Calu3 (cell line): ENCODE measurements around the gene ALK. TPM values are rescaled to one million over a fixed set of nuclear protein-coding genes. Genes with fewer than 3 reads are reported as not detected.
A peak's percentile ranks its signal among the peaks of the same experiment; 100 is the strongest.

Source experiments
- BruUV-seq: library from RNA; stranded (reverse); fragments of 400-500 nt; replicated peaks from 2 replicates; lab custom pipeline; 2021; lab: Mats Ljungman, UMichigan
- CTCF ChIA-PET: fragments of 300-600 bp; sonication (Branson Sonifier 250); formaldehyde crosslinking; loops from one replicate; lab custom pipeline; 2022; ENCODE audit warnings: antibody characterized with exemption; lab: Charles Lee
- DNase-seq: peaks from one replicate; pipeline ENCODE4 v3.0.0; 2022
- H3K27ac Mint-ChIP-seq: one replicate; pipeline ENCODE4 v1.8.0; 2022; ENCODE audit warnings: mixed read lengths; ENCODE audit not compliant: unreplicated experiment
- H3K27me3 Mint-ChIP-seq: one replicate; pipeline ENCODE4 v1.8.0; 2022; ENCODE audit warnings: mixed read lengths; ENCODE audit not compliant: unreplicated experiment
- H3K36me3 Mint-ChIP-seq: one replicate; pipeline ENCODE4 v1.8.0; 2022; ENCODE audit warnings: mild to moderate bottlenecking, moderate library complexity, mixed read lengths; ENCODE audit not compliant: insufficient read depth, unreplicated experiment
- H3K4me1 Mint-ChIP-seq: one replicate; pipeline ENCODE4 v1.8.0; 2022; ENCODE audit warnings: mild to moderate bottlenecking, low read depth, mixed read lengths; ENCODE audit not compliant: unreplicated experiment
- H3K4me3 Mint-ChIP-seq: one replicate; pipeline ENCODE4 v1.8.0; 2022; ENCODE audit warnings: mild to moderate bottlenecking, low read depth, moderate library complexity, mixed read lengths; ENCODE audit not compliant: unreplicated experiment
- H3K9me3 Mint-ChIP-seq: one replicate; pipeline ENCODE4 v1.8.0; 2022; ENCODE audit warnings: low read depth, mixed read lengths; ENCODE audit not compliant: unreplicated experiment
- CTCF ChIP-seq: fragments of 200-600 bp; IDR thresholded peaks from one replicate; pipeline ENCODE4 v1.8.0; 2022; ENCODE audit warnings: antibody characterized with exemption; ENCODE audit not compliant: unreplicated experiment
- intact Hi-C: fragments of 100-400 bp; cut with micrococcal nuclease; formaldehyde crosslinking; loops from one replicate; pipeline ENCODE4 v1.10.0; 2022; ENCODE audit not compliant: unreplicated experiment
- total RNA-seq: library from RNA; stranded (reverse); gene quantifications from 2 replicates; pipeline ENCODE4 v1.2.3, GENCODE V29; 2022

The ALK gene
- total RNA-seq, 1 experiment from 2014 or later = not detected

GRCh38 chr2:29881089-29881730 is 40.2 kb downstream of the ALK start:
- Mint-ChIP-seq H3K27ac (no peak overlapping the region), H3K4me3 (no peak overlapping the region), H3K36me3 (no peaks in the 10 kb centered on the region), H3K9me3 (peaks cover 3% of the 10 kb centered on the region), H3K27me3 (peaks cover 15% of the 10 kb centered on the region), H3K4me1 (peaks cover 17% of the 10 kb centered on the region)
- CTCF ChIA-PET = no interaction called here
- intact Hi-C loops = no loop called here
- no peak for DNase-seq
- no peak for TF ChIP-seq CTCF
- BruUV-seq = no TSS peak

DNA sequence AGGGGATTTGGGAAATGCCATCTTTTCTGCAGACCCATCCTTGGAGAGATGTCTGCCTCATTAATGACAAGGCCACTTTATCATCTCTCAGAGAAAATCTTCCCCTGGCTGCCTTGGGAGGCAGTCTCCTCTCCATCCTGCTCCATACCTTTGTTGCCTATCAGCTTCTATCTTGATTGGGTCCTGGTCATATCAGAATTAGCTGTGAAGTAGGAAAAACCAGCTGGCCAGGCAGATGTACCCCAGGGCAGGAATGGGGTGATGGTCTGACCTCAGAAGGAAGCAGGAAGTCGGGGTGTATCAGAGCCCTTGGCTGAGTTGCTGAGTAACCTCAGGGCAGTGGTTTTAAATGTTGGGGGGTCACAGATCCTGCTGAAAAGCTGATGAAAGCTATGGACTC is 41.3 kb downstream of the ALK start:
- no peak for DNase-seq
- no TSS peak for BruUV-seq
- Mint-ChIP-seq H3K4me1 (peaks cover 17% of the 10 kb centered on the region), H3K9me3 (peaks cover 3% of the 10 kb centered on the region), H3K36me3 (no peaks in the 10 kb centered on the region), H3K27ac (no peak overlapping the region), H3K27me3 (peaks cover 11% of the 10 kb centered on the region), H3K4me3 (no peak overlapping the region)
- no peak for TF ChIP-seq CTCF
- CTCF ChIA-PET = no interaction called here
- intact Hi-C loops = no loop called here

GRCh38 chr2:29879456-29879855 is 41.9 kb downstream of the ALK start:
- intact Hi-C loops = no loop called here
- Mint-ChIP-seq H3K9me3 (peaks cover 3% of the 10 kb centered on the region), H3K36me3 (no peaks in the 10 kb centered on the region), H3K27ac (no peak overlapping the region), H3K4me3 (no peak overlapping the region), H3K4me1 (peaks cover 17% of the 10 kb centered on the region), H3K27me3 (peaks cover 5% of the 10 kb centered on the region)
- CTCF ChIA-PET = no interaction called here
- no peak for DNase-seq
- no peak for TF ChIP-seq CTCF
- no TSS peak for BruUV-seq

DNA sequence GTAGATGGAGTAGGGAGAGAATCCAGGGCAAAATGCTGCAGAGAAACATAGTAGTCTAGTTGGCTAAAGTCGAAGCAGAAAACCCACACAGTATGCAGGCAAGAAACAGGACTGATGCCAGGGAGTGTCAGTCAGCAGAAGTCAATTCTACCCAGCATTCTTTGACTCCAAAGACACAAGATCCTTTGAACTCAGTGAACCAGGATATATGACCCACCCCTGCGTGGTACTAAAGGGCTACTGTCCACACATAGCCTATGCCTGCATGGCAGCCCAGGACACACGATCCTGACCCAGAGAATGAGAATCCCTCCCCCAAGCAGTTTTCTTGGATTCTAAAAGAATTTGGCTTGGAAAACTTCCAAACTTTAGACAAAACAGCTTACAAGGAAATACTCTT is 42.5 kb downstream of the ALK start:
- peak; percentile 76 for DNase-seq
- Mint-ChIP-seq H3K9me3 (peaks cover 3% of the 10 kb centered on the region), H3K36me3 (no peaks in the 10 kb centered on the region), H3K27ac (peak overlapping the region; percentile 33), H3K27me3 (peaks cover under 1% of the 10 kb centered on the region), H3K4me1 (peaks cover 17% of the 10 kb centered on the region), H3K4me3 (no peak overlapping the region)
- CTCF ChIA-PET = interaction anchor here (0.5 kb wide), 1 partner anchor 882 kb away, joined by 6 read pairs; no protein-coding TSS in a partner anchor
- intact Hi-C loops = no loop called here
- TF ChIP-seq CTCF = no peak
- BruUV-seq = no TSS peak
